Right atrium auricular region (tissue), 2 donors: ENCODE data around the gene GABRB3. TPM values are rescaled to one million over a fixed set of nuclear protein-coding genes. Genes with fewer than 3 reads are reported as not detected.

Experiments
- DNase-seq: peaks from one replicate; pipeline ENCODE4 v3.0.0-alpha.2; 2019; ENCODE audit warnings: low spot score
- H3K27ac ChIP-seq, 2 donors: fragments of 200-600 bp; sonication (generic); 1 replicate in 1 of 2; 2 replicates in 1 of 2; pipeline ENCODE4 v1.5.1; 2016 to 2019
- H3K27me3 ChIP-seq, 2 donors: fragments of 200-600 bp; sonication (generic); one replicate each; pipeline versions ENCODE4 v1.5.1 to v1.6.0; 2017 to 2019
- H3K36me3 ChIP-seq: fragments of 200-600 bp; sonication (generic); one replicate; pipeline ENCODE4 v1.5.1; 2016
- H3K4me1 ChIP-seq, 2 donors: fragments of 200-600 bp; sonication (generic); one replicate each; pipeline versions ENCODE4 v1.5.1 to v1.6.0; 2017 to 2019
- H3K4me3 ChIP-seq, 2 donors: fragments of 200-600 bp; sonication (generic); 1 replicate in 1 of 2; 2 replicates in 1 of 2; pipeline ENCODE4 v1.5.1; 2017 to 2019; ENCODE audit warnings: mild to moderate bottlenecking in 1 of 2, moderate library complexity in 1 of 2
- H3K9me3 ChIP-seq, 2 donors: fragments of 200-600 bp; sonication (generic); one replicate each; pipeline ENCODE4 v1.5.1; 2019
- total RNA-seq, 2 donors: library from RNA; depleted of rRNA; stranded (reverse); fragments of >200 nt; gene quantifications; one replicate each; pipeline ENCODE4 v1.1.0, GENCODE V29; 2016
- TF ChIP-seq, protein P1 (sequence below), 2 donors: fragments of 200-600 bp; sonication (generic); IDR thresholded peaks; one replicate each; pipeline ENCODE4 v1.5.1; 2019; ENCODE audit warnings: antibody characterized with exemption in 2 of 2

The GABRB3 gene
- total RNA-seq, 2 donors from 2014 or later, result 12.9 to 20.9 TPM

DNA sequence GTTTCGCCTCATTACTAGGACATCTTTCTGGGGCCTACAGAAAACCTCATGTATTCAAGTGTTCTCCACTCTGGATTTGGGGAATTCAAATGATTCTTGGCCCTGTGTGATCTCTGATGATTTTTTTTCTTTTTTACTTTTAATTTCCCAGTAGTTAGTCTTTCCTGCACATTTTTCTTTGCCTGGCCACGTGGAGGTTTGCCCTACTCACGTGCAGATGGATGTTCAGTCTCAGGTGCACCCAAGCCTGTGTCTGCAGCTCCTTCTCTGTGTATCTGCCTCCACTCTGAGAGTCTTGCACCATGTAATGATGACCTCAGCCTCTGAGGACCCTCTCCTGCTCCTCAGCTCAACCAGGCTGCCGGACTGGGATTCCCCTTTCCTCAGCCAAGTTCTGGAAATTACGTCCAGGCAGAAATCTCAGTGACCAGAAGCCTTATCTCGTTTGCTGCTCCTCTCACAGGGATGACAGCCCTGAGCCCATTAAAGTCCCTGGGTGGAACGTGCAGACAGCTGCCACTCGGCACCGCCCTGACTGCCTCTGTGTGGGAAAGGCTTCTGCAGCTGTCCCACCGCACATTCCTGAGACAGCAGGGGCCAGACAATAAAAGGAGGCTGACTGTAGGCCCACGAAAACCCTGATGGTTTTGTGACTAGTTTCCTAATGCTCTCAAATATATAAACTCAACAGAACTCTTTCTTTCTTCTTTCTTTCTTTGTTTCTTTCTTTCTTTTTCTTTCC is 31.4 kb upstream of the GABRB3 start:
- TF ChIP-seq, protein P1, sequence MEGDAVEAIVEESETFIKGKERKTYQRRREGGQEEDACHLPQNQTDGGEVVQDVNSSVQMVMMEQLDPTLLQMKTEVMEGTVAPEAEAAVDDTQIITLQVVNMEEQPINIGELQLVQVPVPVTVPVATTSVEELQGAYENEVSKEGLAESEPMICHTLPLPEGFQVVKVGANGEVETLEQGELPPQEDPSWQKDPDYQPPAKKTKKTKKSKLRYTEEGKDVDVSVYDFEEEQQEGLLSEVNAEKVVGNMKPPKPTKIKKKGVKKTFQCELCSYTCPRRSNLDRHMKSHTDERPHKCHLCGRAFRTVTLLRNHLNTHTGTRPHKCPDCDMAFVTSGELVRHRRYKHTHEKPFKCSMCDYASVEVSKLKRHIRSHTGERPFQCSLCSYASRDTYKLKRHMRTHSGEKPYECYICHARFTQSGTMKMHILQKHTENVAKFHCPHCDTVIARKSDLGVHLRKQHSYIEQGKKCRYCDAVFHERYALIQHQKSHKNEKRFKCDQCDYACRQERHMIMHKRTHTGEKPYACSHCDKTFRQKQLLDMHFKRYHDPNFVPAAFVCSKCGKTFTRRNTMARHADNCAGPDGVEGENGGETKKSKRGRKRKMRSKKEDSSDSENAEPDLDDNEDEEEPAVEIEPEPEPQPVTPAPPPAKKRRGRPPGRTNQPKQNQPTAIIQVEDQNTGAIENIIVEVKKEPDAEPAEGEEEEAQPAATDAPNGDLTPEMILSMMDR (IDR thresholded peaks at IDR 0.05), result no peak
- H3K9me3 ChIP-seq, result no peaks in the 10 kb centered on the region
- no peaks in the 10 kb centered on the region for H3K27me3 ChIP-seq
- no peak overlapping the region for H3K4me3 ChIP-seq
- no peak overlapping the region for H3K27ac ChIP-seq
- no peak for DNase-seq
- H3K36me3 ChIP-seq, result no peaks in the 10 kb centered on the region
- peaks cover 0 to 8% of the 10 kb centered on the region in 2 donors for H3K4me1 ChIP-seq

DNA sequence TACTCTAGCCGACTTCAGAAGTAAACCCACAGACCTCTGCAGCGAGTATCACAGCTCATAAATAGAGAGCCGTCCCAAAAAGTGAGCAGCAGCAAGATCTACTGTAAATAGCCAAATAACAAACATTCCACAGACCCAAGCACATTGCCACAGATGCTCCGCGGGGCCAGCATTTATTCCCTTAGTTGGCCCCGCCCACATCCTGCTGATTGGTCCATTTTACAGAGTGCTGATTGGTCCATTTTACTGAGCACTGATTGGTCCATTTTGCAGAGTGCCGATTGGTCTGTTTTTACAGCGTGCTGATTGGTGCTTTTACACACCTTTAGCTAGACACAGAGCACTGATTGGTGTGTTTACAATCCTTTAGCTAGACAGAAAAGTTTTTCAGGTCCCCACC is 17.3 kb upstream of the GABRB3 start:
- Histone ChIP-seq H3K27me3 (no peaks in the 10 kb centered on the region), H3K4me1 (no peaks in the 10 kb centered on the region), H3K36me3 (no peaks in the 10 kb centered on the region), H3K4me3 (no peak overlapping the region), H3K27ac (no peak overlapping the region), H3K9me3 (no peaks in the 10 kb centered on the region)
- DNase-seq, result no peak
- TF ChIP-seq, protein P1 (IDR thresholded peaks at IDR 0.05), result no peak

DNA sequence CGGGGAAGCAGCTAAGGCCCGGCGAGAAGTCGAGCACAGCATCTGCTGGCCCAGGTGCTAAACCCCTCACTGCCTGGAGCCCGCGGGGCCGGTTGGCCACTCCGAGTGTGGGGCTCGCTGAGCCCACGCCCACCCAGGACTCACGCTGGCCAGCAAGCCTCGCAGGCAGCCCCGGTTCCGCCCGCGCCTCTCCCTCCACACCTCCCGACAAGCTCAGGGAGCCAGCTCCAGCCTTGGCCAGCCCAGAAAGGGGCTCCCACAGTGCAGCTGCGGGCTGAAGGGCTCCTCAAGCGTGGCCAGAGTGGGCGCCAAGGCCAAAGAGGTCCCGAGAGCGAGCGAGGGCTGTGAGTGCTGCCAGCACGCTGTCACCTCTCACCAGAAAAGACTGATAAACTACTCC is 8.9 kb upstream of the GABRB3 start:
- Histone ChIP-seq H3K9me3 (no peaks in the 10 kb centered on the region), H3K4me3 (no peak overlapping the region), H3K27me3 (no peaks in the 10 kb centered on the region), H3K36me3 (no peaks in the 10 kb centered on the region), H3K27ac (no peak overlapping the region), H3K4me1 (no peaks in the 10 kb centered on the region)
- TF ChIP-seq, protein P1 (IDR thresholded peaks at IDR 0.05), result no peak
- DNase-seq, result no peak

DNA sequence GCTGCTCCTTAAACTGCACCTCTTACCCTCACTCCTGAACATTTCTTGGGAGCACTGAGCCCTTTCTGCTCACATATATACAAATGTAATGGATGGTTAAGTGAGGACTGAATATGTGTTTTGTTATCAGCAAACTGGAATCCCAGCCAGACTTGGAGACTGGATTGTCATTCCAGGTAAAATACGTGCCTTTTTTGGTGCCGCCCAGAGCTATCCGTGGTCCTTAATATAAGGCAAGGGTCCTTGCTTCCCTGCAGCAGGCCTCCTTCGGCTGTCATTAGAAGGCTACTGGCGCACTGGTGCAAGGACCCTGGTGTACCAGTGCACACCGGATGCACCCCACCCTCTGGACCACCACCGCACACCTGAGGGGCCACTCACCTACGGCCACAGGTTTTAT is 1.1 kb upstream of the GABRB3 start:
- TF ChIP-seq, protein P1 (IDR thresholded peaks at IDR 0.05), result no peak
- Histone ChIP-seq H3K27me3 (no peaks in the 10 kb centered on the region), H3K36me3 (no peaks in the 10 kb centered on the region), H3K27ac (no peak overlapping the region), H3K4me3 (peak overlapping the region; percentile 51 to 62), H3K9me3 (no peaks in the 10 kb centered on the region), H3K4me1 (peaks cover 0 to 20% of the 10 kb centered on the region in 2 donors)
- DNase-seq, result no peak

DNA sequence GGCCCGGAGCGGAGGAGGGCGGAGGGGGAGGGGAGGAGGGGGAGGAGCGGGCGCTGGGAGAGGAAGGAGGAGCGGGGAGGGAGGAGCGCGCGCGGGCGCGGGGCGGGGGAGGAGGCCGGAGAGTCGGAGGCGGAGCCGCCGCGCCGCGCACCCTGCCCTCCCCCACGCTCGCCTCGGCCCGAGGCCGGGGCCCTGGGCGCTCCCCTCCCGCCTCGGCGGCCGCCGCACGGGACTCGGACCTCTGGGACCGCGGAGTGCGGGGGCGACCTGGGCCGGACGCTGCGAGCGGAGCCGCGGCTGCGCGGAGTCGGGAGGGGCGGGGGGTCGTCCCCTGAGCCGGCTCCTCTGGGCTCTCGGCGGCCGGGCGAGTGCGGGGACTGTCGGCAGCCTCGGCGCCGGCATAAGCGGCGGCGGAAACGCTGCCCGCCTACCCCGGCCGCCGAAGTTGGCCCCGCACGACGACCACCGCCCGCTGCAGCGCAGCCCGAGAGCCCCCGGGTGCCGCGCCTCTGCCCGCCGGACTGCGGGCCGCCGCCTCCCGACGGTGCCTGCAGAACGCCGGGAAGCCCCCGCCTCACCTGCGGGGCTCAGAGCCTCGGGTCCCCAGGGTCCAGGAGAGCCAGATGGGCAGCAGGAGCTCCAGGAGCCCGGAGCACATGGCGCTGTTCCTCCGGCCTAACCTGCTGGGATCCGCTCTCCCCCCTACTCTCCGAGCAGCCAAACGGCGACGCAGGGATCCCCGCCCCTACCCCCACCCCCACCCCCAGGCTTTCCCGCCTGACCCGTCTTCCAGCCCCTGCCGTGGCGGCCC is 406 bp upstream of the GABRB3 start:
- no peaks in the 10 kb centered on the region for H3K36me3 ChIP-seq
- H3K27me3 ChIP-seq, result no peaks in the 10 kb centered on the region
- TF ChIP-seq, protein P1 (IDR thresholded peaks at IDR 0.05), result no peak
- DNase-seq, result no peak
- H3K9me3 ChIP-seq, result no peaks in the 10 kb centered on the region
- H3K4me3 ChIP-seq, result peak overlapping the region; percentile 51 to 62
- H3K27ac ChIP-seq, result peak overlapping the region in 1 of 2 donors; percentile 64
- H3K4me1 ChIP-seq, result peaks cover 0 to 20% of the 10 kb centered on the region in 2 donors
